OCI-LY7 (cell line): ENCODE measurements around the gene LSM14B. TPM values are rescaled to one million over a fixed set of nuclear protein-coding genes. Genes with fewer than 3 reads are reported as not detected.

ENCODE experiments used
- BruUV-seq: library from RNA; stranded (reverse); fragments of 400-500 nt; replicated peaks from 2 replicates; lab custom pipeline; 2021; lab: Mats Ljungman, UMichigan
- CTCF ChIA-PET: fragments of 300-600 bp; sonication (Branson Sonifier 250); formaldehyde crosslinking; loops from one replicate; lab custom pipeline; 2022; ENCODE audit warnings: antibody characterized with exemption; ENCODE audit not compliant: unreplicated experiment; lab: Charles Lee
- POLR2A ChIA-PET: fragments of 300-600 bp; sonication (Branson Sonifier 250); formaldehyde crosslinking; loops from one replicate; lab custom pipeline; 2022; ENCODE audit warnings: antibody characterized with exemption; lab: Charles Lee
- DNase-seq: peaks from one replicate; pipeline ENCODE4 v3.0.0-alpha.2; 2015; ENCODE audit warnings: low spot score
- H2AFZ ChIP-seq: fragments of 200-600 bp; sonication (generic), shearing (Covaris generic); 2 replicates; pipeline ENCODE4 v1.6.1; 2014; ENCODE audit warnings: mild to moderate bottlenecking, antibody characterized with exemption, low read length, moderate library complexity
- H3K27ac ChIP-seq: fragments of 200-600 bp; sonication (generic); 2 replicates; pipeline ENCODE4 v1.5.1; 2014; ENCODE audit warnings: mixed run types, low read depth, mild to moderate bottlenecking, moderate library complexity, low read length, inconsistent platforms; ENCODE audit not compliant: poor library complexity, severe bottlenecking
- H3K36me3 ChIP-seq: fragments of 200-600 bp; sonication (generic); 2 replicates; pipeline ENCODE4 v1.6.1; 2014; ENCODE audit warnings: mild to moderate bottlenecking, antibody characterized with exemption, low read length, moderate library complexity, mixed read lengths; ENCODE audit not compliant: insufficient read depth
- H3K4me1 ChIP-seq: fragments of 200-600 bp; sonication (generic); 2 replicates; pipeline ENCODE4 v1.5.1; 2014; ENCODE audit warnings: mild to moderate bottlenecking, low read length; ENCODE audit not compliant: insufficient read depth, poor library complexity, severe bottlenecking
- H3K4me2 ChIP-seq: fragments of 200-600 bp; sonication (generic); 2 replicates; pipeline ENCODE4 v1.6.1; 2014; ENCODE audit warnings: mild to moderate bottlenecking, low read length
- H3K4me3 ChIP-seq: fragments of 200-600 bp; sonication (generic); 2 replicates; pipeline ENCODE4 v1.5.1; 2014; ENCODE audit warnings: mild to moderate bottlenecking, low read depth, low read length; ENCODE audit not compliant: poor library complexity, severe bottlenecking
- H3K79me2 ChIP-seq: fragments of 200-600 bp; sonication (generic); 2 replicates; pipeline ENCODE4 v1.6.1; 2016; ENCODE audit warnings: low read depth, mild to moderate bottlenecking, low read length, moderate library complexity, mixed read lengths; ENCODE audit not compliant: insufficient read depth
- H3K9me2 ChIP-seq: fragments of 200-600 bp; sonication (generic); 2 replicates; pipeline ENCODE4 v1.6.1; 2016; ENCODE audit warnings: mild to moderate bottlenecking, low read length, mixed read lengths; ENCODE audit not compliant: insufficient read depth
- H3K9me3 ChIP-seq: fragments of 200-600 bp; sonication (generic); 2 replicates; pipeline ENCODE4 v1.6.1; 2014; ENCODE audit warnings: mild to moderate bottlenecking, mixed run types, low read length, mixed read lengths
- H4K20me1 ChIP-seq: fragments of 200-600 bp; sonication (generic); 2 replicates; pipeline ENCODE4 v1.6.1; 2014; ENCODE audit warnings: mild to moderate bottlenecking, antibody characterized with exemption, low read length, moderate library complexity, mixed read lengths; ENCODE audit not compliant: insufficient read depth
- CTCF ChIP-seq: fragments of 200-600 bp; sonication (generic); conservative IDR thresholded peaks from 2 replicates; pipeline ENCODE4 v1.5.1; 2014; ENCODE audit warnings: mild to moderate bottlenecking, antibody characterized with exemption, low read length, moderate library complexity, mixed read lengths
- EZH2phosphoT487 ChIP-seq: fragments of 200-600 bp; sonication (generic); IDR thresholded peaks from 2 replicates; pipeline ENCODE4 v1.6.1; 2018; ENCODE audit warnings: low read depth, borderline replicate concordance, mild to moderate bottlenecking, mixed run types, antibody characterized with exemption, low read length, moderate library complexity, mixed read lengths
- intact Hi-C: fragments of 100-400 bp; cut with micrococcal nuclease; formaldehyde crosslinking; loops from one replicate; pipeline ENCODE4 v1.10.0; 2022; ENCODE audit not compliant: unreplicated experiment
- total RNA-seq, 2 experiments: library from RNA; depleted of rRNA in 1 of 2; stranded (reverse); fragments of >200 nt in 1 of 2; shearing (Covaris generic) in 1 of 2; gene quantifications; 2 replicates each; pipeline ENCODE4 v1.2.3, GENCODE V29; 2014 to 2022

LSM14B gene
- total RNA-seq, 2 experiments from 2014 or later, result 44.7 to 53.7 TPM

- no TSS peak for BruUV-seq
- no peak for DNase-seq
- peaks cover 12% of the 10 kb centered on the region; the same call in 1 of the 2 replicates for H3K9me3 ChIP-seq
- no peaks in the 10 kb centered on the region for H4K20me1 ChIP-seq
- CTCF ChIA-PET, result interaction anchor here (0.6 kb wide), 1 partner anchor 137 kb away, joined by 11 read pairs; no protein-coding TSS in a partner anchor
- POLR2A ChIA-PET, result interaction anchor here (0.6 kb wide), 1 partner anchor 289 kb away, joined by 6 read pairs; no protein-coding TSS in a partner anchor
- intact Hi-C loops, result no loop called here
- H3K4me3 ChIP-seq, result no peak overlapping the region
- no peaks in the 10 kb centered on the region for H3K4me1 ChIP-seq
- no peaks in the 10 kb centered on the region for H3K79me2 ChIP-seq
- no peaks in the 10 kb centered on the region for H3K36me3 ChIP-seq
- H2AFZ ChIP-seq, result no peak overlapping the region
- TF ChIP-seq EZH2phosphoT487 (no peak), CTCF (no peak)
- H3K27ac ChIP-seq, result no peak overlapping the region
- H3K4me2 ChIP-seq, result no peak overlapping the region
- no peaks in the 10 kb centered on the region for H3K9me2 ChIP-seq
Measured at GRCh38 chr20:62104791-62105345, 17.4 kb upstream of the LSM14B start.

GRCh38 chr20:62105592-62105991, 16.7 kb upstream of the LSM14B start:
- no TSS peak for BruUV-seq
- intact Hi-C loops, result no loop called here
- Histone ChIP-seq H3K79me2 (no peaks in the 10 kb centered on the region), H2AFZ (no peak overlapping the region), H4K20me1 (no peaks in the 10 kb centered on the region), H3K9me3 (peaks cover 16% of the 10 kb centered on the region), H3K4me1 (no peaks in the 10 kb centered on the region), H3K36me3 (no peaks in the 10 kb centered on the region), H3K27ac (no peak overlapping the region), H3K9me2 (no peaks in the 10 kb centered on the region), H3K4me2 (no peak overlapping the region), H3K4me3 (no peak overlapping the region)
- ChIA-PET CTCF (no interaction called here), POLR2A (interaction anchor here (0.5 kb wide), 1 partner anchor 69 kb away, joined by 3 read pairs; no protein-coding TSS in a partner anchor)
- no peak for TF ChIP-seq CTCF
- no peak for TF ChIP-seq EZH2phosphoT487
- DNase-seq, result no peak

- no peak overlapping the region for H3K27ac ChIP-seq
- no peak for DNase-seq
- BruUV-seq, result no TSS peak
- peaks cover 16% of the 10 kb centered on the region for H3K9me3 ChIP-seq
- H3K9me2 ChIP-seq, result no peaks in the 10 kb centered on the region
- no peaks in the 10 kb centered on the region for H3K36me3 ChIP-seq
- CTCF ChIA-PET, result no interaction called here
- intact Hi-C loops, result no loop called here
- no peak overlapping the region for H3K4me3 ChIP-seq
- no peak for TF ChIP-seq CTCF
- TF ChIP-seq EZH2phosphoT487, result no peak
- no peaks in the 10 kb centered on the region for H3K4me1 ChIP-seq
- POLR2A ChIA-PET, result no interaction called here
- no peaks in the 10 kb centered on the region for H3K79me2 ChIP-seq
- H2AFZ ChIP-seq, result no peak overlapping the region
- no peaks in the 10 kb centered on the region for H4K20me1 ChIP-seq
- no peak overlapping the region for H3K4me2 ChIP-seq
Measured at GRCh38 chr20:62111148-62111547, 11.1 kb upstream of the LSM14B start.
